DND-41 (cell line): Measurements from ENCODE around the gene TAGLN3.

Experiments used
- ATAC-seq: fragments of 200-7000 bp; cut with Tn5 transposase; 3 replicates; pipeline ENCODE4 v1.9.1; 2021; ENCODE audit warnings: low read depth; ENCODE audit not compliant: insufficient read depth
- DNase-seq: peaks from one replicate; pipeline ENCODE4 v3.0.0-alpha.2; 2020
- H2AFZ ChIP-seq: 2 replicates; pipeline ENCODE4 v1.6.0; 2012; ENCODE audit warnings: low read depth, low read length
- H3K27ac ChIP-seq: 2 replicates; pipeline ENCODE4 v1.5.1; 2012; ENCODE audit warnings: low read length, inconsistent platforms
- H3K27me3 ChIP-seq: fragments of 200-600 bp; sonication (generic); 2 replicates; pipeline ENCODE4 v1.6.0; 2012; ENCODE audit warnings: low read length, mild to moderate bottlenecking, inconsistent platforms; ENCODE audit not compliant: insufficient read depth, poor library complexity
- H3K36me3 ChIP-seq: 2 replicates; pipeline ENCODE4 v1.5.1; 2012; ENCODE audit warnings: low read length, inconsistent platforms; ENCODE audit not compliant: insufficient read depth
- H3K4me1 ChIP-seq: 2 replicates; pipeline ENCODE4 v1.5.1; 2012; ENCODE audit warnings: mild to moderate bottlenecking, low read length; ENCODE audit not compliant: insufficient read depth
- H3K4me2 ChIP-seq: 2 replicates; pipeline ENCODE4 v1.6.0; 2012; ENCODE audit warnings: mild to moderate bottlenecking, moderate library complexity, low read length, inconsistent platforms; ENCODE audit not compliant: insufficient read depth
- H3K4me3 ChIP-seq, 2 experiments: fragments of 200-600 bp in 1 of 2; shearing (Covaris generic) in 1 of 2; 2 replicates each; pipeline ENCODE4 v1.5.1; 2012 to 2016; ENCODE audit warnings: inconsistent platforms in 2 of 2, low read length in 2 of 2, mild to moderate bottlenecking in 2 of 2, low read depth in 1 of 2, moderate library complexity in 1 of 2
- H3K79me2 ChIP-seq: 2 replicates; pipeline ENCODE4 v1.6.0; 2012; ENCODE audit warnings: low read length, inconsistent platforms; ENCODE audit not compliant: insufficient read depth
- H3K9ac ChIP-seq: 2 replicates; pipeline ENCODE4 v1.6.0; 2012; ENCODE audit warnings: low read depth, mild to moderate bottlenecking, inconsistent platforms, low read length, moderate library complexity
- H3K9me3 ChIP-seq: 2 replicates; pipeline ENCODE4 v1.5.1; 2012; ENCODE audit warnings: low read length, moderate library complexity, mild to moderate bottlenecking, inconsistent platforms; ENCODE audit not compliant: insufficient read depth, severe bottlenecking
- H4K20me1 ChIP-seq: 2 replicates; pipeline ENCODE4 v1.6.0; 2012; ENCODE audit warnings: low read length; ENCODE audit not compliant: insufficient read depth
- CTCF ChIP-seq: IDR thresholded peaks from 2 replicates; pipeline ENCODE4 v1.5.1; 2012; ENCODE audit warnings: borderline replicate concordance, low read length, moderate library complexity, mild to moderate bottlenecking; ENCODE audit not compliant: poor library complexity, severe bottlenecking; ENCODE audit errors: extremely low read depth
- EZH2 ChIP-seq: IDR thresholded peaks from 3 replicates; pipeline ENCODE4 v1.6.1; 2012; ENCODE audit warnings: borderline replicate concordance, low read depth, mild to moderate bottlenecking, moderate library complexity, low read length, inconsistent platforms; ENCODE audit not compliant: severe bottlenecking

Gene TAGLN3

GRCh38 chr3:111975131-111975530 lies 23.6 kb upstream of the TAGLN3 start:
- Histone ChIP-seq H3K36me3 (no peaks in the 10 kb centered on the region), H3K9ac (no peak overlapping the region), H3K79me2 (peaks cover 13% of the 10 kb centered on the region), H3K4me3 (no peak overlapping the region), H3K4me2 (no peak overlapping the region), H3K27ac (no peak overlapping the region), H3K9me3 (no peaks in the 10 kb centered on the region), H3K27me3 (no peaks in the 10 kb centered on the region), H4K20me1 (no peaks in the 10 kb centered on the region), H2AFZ (no peak overlapping the region), H3K4me1 (peaks cover 11% of the 10 kb centered on the region)
- no peak for DNase-seq
- no peak for ATAC-seq
- no peak for TF ChIP-seq CTCF
- TF ChIP-seq EZH2: no peak

- Histone ChIP-seq H3K9me3 (no peaks in the 10 kb centered on the region), H3K79me2 (peaks cover 24% of the 10 kb centered on the region), H3K4me2 (no peak overlapping the region), H2AFZ (no peak overlapping the region), H3K27me3 (no peaks in the 10 kb centered on the region), H4K20me1 (peaks cover 4% of the 10 kb centered on the region; the same call in 1 of the 2 replicates), H3K9ac (no peak overlapping the region), H3K4me3 (no peak overlapping the region), H3K4me1 (peaks cover 22% of the 10 kb centered on the region), H3K36me3 (peaks cover 6% of the 10 kb centered on the region), H3K27ac (no peak overlapping the region)
- ATAC-seq: no peak
- TF ChIP-seq CTCF (no peak), EZH2 (no peak)
- no peak for DNase-seq
These were observed 22.5 kb upstream of the TAGLN3 start for GRCh38 chr3:111976254-111976653.

- peak within 1 kb of the TSS; percentile 67 for H3K4me2 ChIP-seq
- H3K9me3 ChIP-seq: no peaks in the 10 kb centered on the region
- peak within 1 kb of the TSS; percentile 81 to 91 for H3K4me3 ChIP-seq
- no peaks in the 10 kb centered on the region for H3K27me3 ChIP-seq
- peaks cover 50% of the 10 kb centered on the region for H3K79me2 ChIP-seq
- peaks cover 35% of the 10 kb centered on the region for H3K4me1 ChIP-seq
- peak within 1 kb of the TSS; percentile 89 for H3K9ac ChIP-seq
- peak; percentile 94 for ATAC-seq
- DNase-seq: peak; percentile 97
- TF ChIP-seq CTCF (no peak), EZH2 (no peak)
- H3K27ac ChIP-seq: peak within 1 kb of the TSS; percentile 94
- peaks cover 23% of the 10 kb centered on the region for H3K36me3 ChIP-seq
- peak within 1 kb of the TSS; percentile 99 for H2AFZ ChIP-seq
- H4K20me1 ChIP-seq: peaks cover 4% of the 10 kb centered on the region; the same call in 1 of the 2 replicates
These were observed 19.9 kb upstream of the TAGLN3 start, which contains the start of gene ABHD10 for GRCh38 chr3:111978583-111979433. Gene ABHD10, plus strand, starts transcription at chr3:111979026. Its CDS starts 36 bp downstream, at chr3:111979062.
